ENCODE results near the gene MAGEA3. TPM values are rescaled to one million over a fixed set of nuclear protein-coding genes. Genes with fewer than 3 reads are reported as not detected.
"Not testable (repeated sequence)": the region's sequence is repeated elsewhere in the genome, so short reads cannot be mapped to it uniquely, and the experiment has no call there.

Gene MAGEA3
- total RNA-seq: not detected in 2 replicates

DNA sequence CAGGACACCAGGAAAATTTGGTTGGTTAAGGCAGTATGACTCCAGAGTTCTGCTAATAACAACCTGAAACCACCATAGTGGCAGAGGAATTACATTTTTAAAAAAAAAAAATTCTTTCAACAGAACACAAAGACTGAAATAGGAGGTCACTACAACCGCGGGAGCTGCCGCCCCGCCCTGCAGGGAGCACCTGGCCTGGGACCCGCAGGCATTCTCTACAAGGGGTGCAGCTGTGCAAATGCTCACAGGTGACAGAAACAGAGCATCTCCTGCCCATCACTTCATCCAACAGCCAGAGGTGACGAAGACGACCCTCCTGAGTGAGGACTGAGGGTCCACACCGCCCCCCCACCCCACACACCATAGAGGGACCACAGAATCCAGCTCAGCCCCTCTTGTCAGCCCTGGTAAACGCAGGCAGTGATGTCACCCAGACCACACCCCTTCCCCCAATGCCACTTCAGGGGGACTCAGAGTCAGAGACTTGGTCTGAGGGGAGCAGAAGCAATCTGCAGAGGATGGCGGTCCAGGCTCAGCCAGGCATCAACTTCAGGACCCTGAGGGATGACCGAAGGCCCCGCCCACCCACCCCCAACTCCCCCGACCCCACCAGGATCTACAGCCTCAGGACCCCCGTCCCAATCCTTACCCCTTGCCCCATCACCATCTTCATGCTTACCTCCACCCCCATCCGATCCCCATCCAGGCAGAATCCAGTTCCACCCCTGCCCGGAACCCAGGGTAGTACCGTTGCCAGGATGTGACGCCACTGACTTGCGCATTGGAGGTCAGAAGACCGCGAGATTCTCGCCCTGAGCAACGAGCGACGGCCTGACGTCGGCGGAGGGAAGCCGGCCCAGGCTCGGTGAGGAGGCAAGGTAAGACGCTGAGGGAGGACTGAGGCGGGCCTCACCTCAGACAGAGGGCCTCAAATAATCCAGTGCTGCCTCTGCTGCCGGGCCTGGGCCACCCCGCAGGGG is at the start of gene MAGEA3:
MAGEA3 (plus strand) TSS at position 843 of the 980 bp plus-strand sequence. CDS start 2,039 bp downstream, outside the sequence.
- not testable (repeated sequence) for DNase-seq

DNA sequence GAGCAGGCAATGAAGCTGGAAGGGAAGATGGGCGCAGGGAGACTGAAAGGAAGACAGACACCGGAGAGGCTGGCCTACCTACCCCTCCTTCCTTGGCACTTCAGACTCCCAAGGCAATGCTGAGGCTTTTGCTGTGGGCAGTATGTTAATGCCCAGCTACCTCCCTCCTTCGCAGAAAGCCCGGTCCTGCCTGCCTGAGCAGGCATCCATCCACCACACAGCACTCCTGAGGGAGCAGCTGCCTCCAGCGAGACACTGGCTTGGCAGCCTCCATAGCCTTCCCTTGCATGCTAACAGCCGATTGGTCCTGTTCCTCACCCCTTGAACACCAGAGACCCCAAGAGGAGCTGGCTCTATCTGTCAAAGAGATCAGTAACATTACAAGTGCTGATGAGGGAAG is 46.5 kb upstream of the MAGEA3 start:
- no peak for DNase-seq

DNA sequence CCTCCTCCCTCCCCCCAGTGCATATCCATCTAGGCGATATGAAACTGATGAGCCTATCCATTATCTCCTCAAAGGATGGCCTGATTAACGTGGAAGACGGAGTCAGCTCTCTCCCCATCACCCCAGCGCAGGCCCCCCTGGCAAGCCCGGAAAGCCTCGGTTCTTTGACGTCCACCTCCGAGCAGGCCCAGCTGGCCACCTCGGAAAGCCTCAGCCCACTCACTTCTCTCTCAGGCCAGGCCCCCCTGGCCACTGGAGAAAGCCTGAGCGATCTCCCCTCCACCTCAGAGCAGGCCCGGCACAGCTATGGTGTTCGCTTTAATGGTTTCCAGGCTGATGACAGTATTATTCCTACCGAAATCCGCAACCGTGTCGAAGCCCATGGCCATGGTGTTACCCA is 46.1 kb upstream of the MAGEA3 start:
- DNase-seq: no peak

- DNase-seq: no peak
These were observed 42.5 kb upstream of the MAGEA3 start for GRCh38 chrX:152656087-152656486.

DNA sequence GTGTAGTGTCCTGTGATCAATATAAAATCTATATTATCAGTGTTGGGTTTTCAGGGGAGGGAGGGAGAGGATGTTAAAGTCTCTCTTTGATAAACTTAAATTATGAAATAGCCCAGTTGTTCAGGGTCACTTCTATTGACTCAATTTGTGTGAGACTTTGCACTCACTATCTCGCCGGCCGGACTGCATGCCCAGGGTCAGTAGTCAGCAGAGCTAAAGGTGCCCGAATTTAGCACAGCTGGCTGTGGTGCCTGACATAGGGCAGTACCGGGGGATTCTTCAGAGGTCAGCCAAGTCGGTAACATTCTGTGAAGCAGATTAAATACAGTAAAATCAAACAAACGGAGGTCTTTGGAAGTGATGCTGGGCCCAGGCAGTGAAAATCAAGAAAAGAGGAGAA is 41.7 kb upstream of the MAGEA3 start:
- no peak for DNase-seq

- no peak for DNase-seq
These were observed 40.3 kb upstream of the MAGEA3 start for GRCh38 chrX:152658302-152658701.

GRCh38 chrX:152663086-152663485 is 35.5 kb upstream of the MAGEA3 start:
- DNase-seq: no peak

- DNase-seq: no peak
These were observed 24.5 kb upstream of the MAGEA3 start for GRCh38 chrX:152674135-152674534.

- DNase-seq: not testable (repeated sequence)
These were observed 23.9 kb upstream of the MAGEA3 start for GRCh38 chrX:152674652-152675051.

DNA sequence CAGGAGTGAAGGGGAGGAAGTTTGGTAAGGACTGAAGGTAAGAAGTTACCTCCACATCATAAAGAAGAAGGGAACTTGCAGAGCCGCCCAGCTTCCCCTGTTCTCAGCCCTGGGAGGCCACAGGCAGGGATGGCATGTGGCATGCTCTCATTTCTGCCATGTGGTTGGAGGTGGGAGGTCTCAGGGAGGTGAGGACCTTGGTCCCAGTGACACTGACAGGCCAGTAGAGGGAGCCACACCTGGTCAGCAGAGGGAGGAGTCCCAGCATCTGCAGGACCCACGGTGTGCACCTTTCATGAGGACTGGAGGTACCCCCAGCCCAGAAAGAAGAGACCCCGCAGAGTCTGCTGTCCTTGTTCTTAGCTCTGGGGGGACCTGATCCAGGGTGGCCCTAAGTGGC is 17.6 kb upstream of the MAGEA3 start:
- DNase-seq: not testable (repeated sequence)

DNA sequence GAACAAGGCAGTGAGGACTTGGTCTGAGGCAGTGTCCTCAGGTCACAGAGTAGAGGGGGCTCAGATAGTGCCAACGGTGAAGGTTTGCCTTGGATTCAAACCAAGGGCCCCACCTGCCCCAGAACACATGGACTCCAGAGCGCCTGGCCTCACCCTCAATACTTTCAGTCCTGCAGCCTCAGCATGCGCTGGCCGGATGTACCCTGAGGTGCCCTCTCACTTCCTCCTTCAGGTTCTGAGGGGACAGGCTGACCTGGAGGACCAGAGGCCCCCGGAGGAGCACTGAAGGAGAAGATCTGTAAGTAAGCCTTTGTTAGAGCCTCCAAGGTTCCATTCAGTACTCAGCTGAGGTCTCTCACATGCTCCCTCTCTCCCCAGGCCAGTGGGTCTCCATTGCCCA is 1.8 kb downstream of the MAGEA3 start:
- not testable (repeated sequence) for DNase-seq

- not testable (repeated sequence) for DNase-seq
These were observed 7.9 kb downstream of the MAGEA3 start for GRCh38 chrX:152706500-152706899.

DNA sequence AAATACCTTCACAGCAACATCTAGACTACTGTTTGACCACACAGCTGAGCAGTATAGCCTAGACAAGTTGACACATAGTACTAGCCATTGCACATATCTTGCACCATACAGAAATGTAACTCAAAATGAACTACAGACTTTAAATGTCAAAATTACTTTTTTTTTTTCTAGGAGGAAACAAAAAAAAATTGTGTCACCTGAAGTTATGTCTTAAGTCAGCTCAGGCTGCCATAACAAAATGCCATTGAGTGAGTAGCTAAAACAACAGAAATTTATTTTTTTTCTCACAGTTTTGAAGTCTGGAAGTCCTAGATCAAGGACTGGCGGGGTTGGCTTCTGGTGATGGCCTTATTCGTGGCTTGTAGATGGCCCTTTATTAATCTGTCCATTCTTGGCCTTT is 10.6 kb downstream of the MAGEA3 start, which contains the start of gene CSAG2:
CSAG2 (minus strand) TSS at position 101 of the 400 bp plus-strand sequence. CDS start 161 bp downstream, outside the sequence.
- DNase-seq: not testable (repeated sequence)

DNA sequence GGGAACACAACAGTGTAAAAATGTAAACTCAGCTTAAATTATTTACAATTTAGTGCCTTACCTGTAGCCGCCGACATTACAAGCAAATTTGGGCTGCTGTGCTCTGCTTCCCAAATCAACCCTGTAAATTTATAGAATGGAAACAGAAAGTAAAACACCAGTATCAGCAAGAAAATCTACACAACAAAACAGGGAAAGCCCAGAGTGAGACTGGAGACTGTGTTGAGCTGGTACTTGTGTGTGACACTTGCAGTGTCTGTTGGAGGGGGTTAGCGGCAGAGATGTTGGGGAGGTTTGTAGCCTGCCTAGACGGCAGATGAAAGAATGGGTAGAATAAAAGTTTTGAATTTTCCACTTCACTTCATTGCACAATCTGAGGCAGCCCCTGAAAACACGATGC is 14.6 kb downstream of the MAGEA3 start:
- not testable (repeated sequence) for DNase-seq

- DNase-seq: not testable (repeated sequence)
These were observed 15.5 kb downstream of the MAGEA3 start, which contains the start of gene MAGEA2B for GRCh38 chrX:152713815-152714787. Gene MAGEA2B (plus strand): TSS chrX:152714628. CDS start chrX:152717107, 2,479 bp downstream.

DNA sequence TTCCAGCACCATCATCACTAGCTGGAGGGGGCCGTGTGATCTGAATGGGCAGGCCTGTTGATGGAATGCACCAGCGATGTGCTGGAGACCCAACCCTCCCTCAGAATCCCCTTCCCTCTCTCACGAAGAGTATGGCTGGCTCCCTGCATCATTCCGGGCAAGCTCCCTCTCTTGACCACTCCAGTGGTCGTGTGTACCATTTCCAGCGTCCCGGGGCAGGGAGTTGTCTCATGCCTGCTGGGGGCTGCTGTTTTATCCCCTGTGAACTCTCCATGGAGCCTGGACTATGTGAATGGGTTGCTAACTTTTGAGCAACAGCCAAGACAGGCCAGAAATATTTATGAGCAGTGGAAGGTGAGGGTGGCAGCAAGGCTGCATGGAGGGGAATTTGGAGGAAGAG is 26.8 kb downstream of the MAGEA3 start:
- DNase-seq: no peak

GRCh38 chrX:152733261-152733975 is 34.8 kb downstream of the MAGEA3 start, which contains the start of the genes CSAG1 and MAGEA12:
Gene CSAG1 (minus strand): TSS chrX:152733721. CDS start chrX:152732460, 1,261 bp downstream.
Gene MAGEA12 (plus strand): TSS chrX:152733757. CDS start chrX:152736162, 2,405 bp downstream.
- no peak for DNase-seq

DNA sequence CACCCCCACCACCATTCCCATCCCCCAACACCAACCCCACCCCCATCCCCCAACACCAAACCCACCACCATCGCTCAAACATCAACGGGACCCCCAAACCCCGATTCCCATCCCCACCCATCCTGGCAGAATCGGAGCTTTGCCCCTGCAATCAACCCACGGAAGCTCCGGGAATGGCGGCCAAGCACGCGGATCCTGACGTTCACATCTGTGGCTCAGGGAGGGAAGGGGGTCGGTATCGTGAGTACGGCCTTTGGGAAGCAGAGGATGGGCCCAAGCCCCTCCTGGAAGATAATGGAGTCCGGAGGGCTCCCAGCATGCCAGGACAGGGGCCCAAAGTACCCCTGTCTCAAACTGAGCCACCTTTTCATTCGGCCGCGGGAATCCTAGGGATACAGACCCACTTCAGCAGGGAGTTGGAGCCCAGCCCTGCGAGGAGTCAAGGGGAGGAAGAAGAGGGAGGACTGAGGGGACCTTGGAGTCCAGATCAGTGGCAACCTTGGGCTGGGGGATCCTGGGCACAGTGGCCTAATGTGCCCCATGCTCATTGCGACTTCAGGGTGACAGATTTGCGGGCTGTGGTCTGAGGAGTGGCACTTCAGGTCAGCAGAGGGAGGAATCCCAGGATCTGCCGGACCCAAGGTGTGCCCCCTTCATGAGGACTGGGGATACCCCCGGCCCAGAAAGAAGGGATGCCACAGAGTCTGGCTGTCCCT is 35.7 kb downstream of the MAGEA3 start:
- DNase-seq: not testable (repeated sequence)

- DNase-seq: no peak
These were observed 36.5 kb downstream of the MAGEA3 start for GRCh38 chrX:152735101-152735500.

DNA sequence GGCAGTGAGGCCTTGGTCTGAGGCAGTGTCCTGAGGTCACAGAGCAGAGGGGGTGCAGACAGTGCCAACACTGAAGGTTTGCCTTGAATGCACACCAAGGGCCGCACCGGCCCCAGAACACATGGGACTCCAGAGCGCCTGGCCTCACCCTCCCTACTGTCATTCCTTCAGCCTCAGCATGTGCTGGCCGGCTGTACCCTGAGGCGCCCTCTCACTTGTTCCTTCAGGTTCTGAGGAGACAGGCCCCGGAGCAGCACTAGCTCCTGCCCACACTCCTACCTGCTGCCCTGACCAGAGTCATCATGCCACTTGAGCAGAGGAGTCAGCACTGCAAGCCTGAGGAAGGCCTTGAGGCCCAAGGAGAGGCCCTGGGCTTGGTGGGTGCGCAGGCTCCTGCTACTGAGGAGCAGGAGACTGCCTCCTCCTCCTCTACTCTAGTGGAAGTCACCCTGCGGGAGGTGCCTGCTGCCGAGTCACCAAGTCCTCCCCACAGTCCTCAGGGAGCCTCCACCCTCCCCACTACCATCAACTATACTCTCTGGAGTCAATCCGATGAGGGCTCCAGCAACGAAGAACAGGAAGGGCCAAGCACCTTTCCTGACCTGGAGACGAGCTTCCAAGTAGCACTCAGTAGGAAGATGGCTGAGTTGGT is 37.4 kb downstream of the MAGEA3 start:
- no peak for DNase-seq

Measured in dermis blood vessel endothelial cell (primary cell).